Activated T-cell treated with anti-CD3 and anti-CD28 coated beads, Interleukin-2, amount 50 U/mL, for 24 hours (primary cell): ENCODE measurements around the gene CYP17A1.
A peak's percentile ranks its signal among the peaks of the same experiment; 100 is the strongest.
"Not testable (repeated sequence)": the region's sequence is repeated elsewhere in the genome, so short reads cannot be mapped to it uniquely, and the experiment has no call there.

Source experiments
- DNase-seq: peaks from one replicate; pipeline ENCODE4 v3.0.0-alpha.2; 2020
- H3K27ac Mint-ChIP-seq: 2 replicates; pipeline ENCODE4 v1.8.0; 2020; ENCODE audit warnings: mild to moderate bottlenecking, mixed read lengths
- H3K27me3 Mint-ChIP-seq: 2 replicates; pipeline ENCODE4 v1.8.0; 2020; ENCODE audit warnings: mixed read lengths
- H3K36me3 Mint-ChIP-seq: 2 replicates; pipeline ENCODE4 v1.8.0; 2020; ENCODE audit warnings: low read depth, mixed read lengths
- H3K4me1 Mint-ChIP-seq: 2 replicates; pipeline ENCODE4 v1.8.0; 2020; ENCODE audit warnings: low read depth, mixed read lengths
- H3K4me3 Mint-ChIP-seq: 2 replicates; pipeline ENCODE4 v1.8.0; 2020; ENCODE audit warnings: mild to moderate bottlenecking, moderate library complexity, mixed read lengths
- H3K9me3 Mint-ChIP-seq: 2 replicates; pipeline ENCODE4 v1.8.0; 2020; ENCODE audit warnings: mixed read lengths

The CYP17A1 gene

GRCh38 chr10:102824664-102825063 lies 12.5 kb downstream of the CYP17A1 start:
- Mint-ChIP-seq H3K9me3 (no peaks in the 10 kb centered on the region), H3K27me3 (no peaks in the 10 kb centered on the region), H3K4me1 (no peaks in the 10 kb centered on the region), H3K4me3 (no peak overlapping the region), H3K36me3 (no peaks in the 10 kb centered on the region), H3K27ac (no peak overlapping the region)
- no peak for DNase-seq

DNA sequence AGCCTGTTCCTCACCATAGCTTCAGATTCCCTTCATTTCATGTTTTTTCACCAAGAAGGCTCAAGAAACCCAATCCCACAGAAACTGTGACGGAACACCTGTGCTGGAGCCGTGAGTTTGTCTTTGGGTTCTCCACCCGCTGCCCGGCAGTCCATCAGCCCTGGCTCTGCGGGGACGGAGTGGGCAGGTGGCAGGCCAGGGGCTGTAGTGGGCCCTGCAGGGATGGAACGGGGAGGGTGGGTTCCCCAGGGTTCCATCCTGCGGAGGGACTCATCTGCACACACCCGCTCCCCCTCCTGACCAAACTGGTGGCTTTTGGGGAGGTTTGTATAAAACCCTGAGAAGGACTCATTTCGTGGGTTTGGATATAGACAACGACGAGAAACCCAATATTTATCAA lies 15.0 kb downstream of the CYP17A1 start:
- Mint-ChIP-seq H3K9me3 (no peaks in the 10 kb centered on the region), H3K27me3 (no peaks in the 10 kb centered on the region), H3K27ac (no peak overlapping the region), H3K4me1 (no peaks in the 10 kb centered on the region), H3K4me3 (no peak overlapping the region), H3K36me3 (no peaks in the 10 kb centered on the region)
- no peak for DNase-seq

DNA sequence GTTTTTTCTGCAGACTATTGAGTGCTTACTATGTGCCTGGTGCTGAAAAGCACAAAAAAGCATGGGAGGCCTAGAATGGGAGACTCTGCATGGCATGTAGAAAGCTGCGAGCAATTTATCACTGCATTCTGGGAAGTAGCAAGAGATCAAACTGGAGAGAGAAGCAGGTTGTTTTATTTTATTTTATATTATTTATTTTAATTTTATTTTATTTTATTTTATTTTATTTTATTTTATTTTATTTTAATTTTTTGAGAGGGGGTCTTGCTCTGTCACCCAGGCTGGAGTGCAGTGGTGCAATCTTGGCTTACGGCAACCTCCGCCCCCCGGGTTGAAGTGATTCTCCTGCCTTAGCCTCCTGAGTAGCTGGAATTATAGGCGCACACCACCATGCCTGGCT lies 17.2 kb downstream of the CYP17A1 start:
- H3K4me1 Mint-ChIP-seq, H3K27me3 Mint-ChIP-seq, H3K27ac Mint-ChIP-seq, DNase-seq, H3K4me3 Mint-ChIP-seq, H3K9me3 Mint-ChIP-seq: not testable (repeated sequence)
- H3K36me3 Mint-ChIP-seq, result peaks cover 13% of the 10 kb centered on the region

- DNase-seq, result no peak
- Mint-ChIP-seq H3K27ac (no peak overlapping the region), H3K9me3 (no peaks in the 10 kb centered on the region), H3K4me1 (peaks cover 2% of the 10 kb centered on the region), H3K36me3 (peaks cover 22% of the 10 kb centered on the region), H3K27me3 (no peaks in the 10 kb centered on the region), H3K4me3 (no peak overlapping the region)
Observed at GRCh38 chr10:102819054-102819453, 18.2 kb downstream of the CYP17A1 start.

GRCh38 chr10:102817175-102817574 lies 20.0 kb downstream of the CYP17A1 start:
- peaks cover 40% of the 10 kb centered on the region for H3K36me3 Mint-ChIP-seq

GRCh38 chr10:102815790-102816549 lies 21.2 kb downstream of the CYP17A1 start:
- H3K4me3 Mint-ChIP-seq, result no peak overlapping the region

More at GRCh38 chr10:102817175-102817574, 20.0 kb downstream of the CYP17A1 start:
- Mint-ChIP-seq H3K4me1 (peaks cover 6% of the 10 kb centered on the region), H3K27me3 (no peaks in the 10 kb centered on the region), H3K4me3 (no peak overlapping the region), H3K27ac (no peak overlapping the region), H3K9me3 (no peaks in the 10 kb centered on the region)
- no peak for DNase-seq

DNA sequence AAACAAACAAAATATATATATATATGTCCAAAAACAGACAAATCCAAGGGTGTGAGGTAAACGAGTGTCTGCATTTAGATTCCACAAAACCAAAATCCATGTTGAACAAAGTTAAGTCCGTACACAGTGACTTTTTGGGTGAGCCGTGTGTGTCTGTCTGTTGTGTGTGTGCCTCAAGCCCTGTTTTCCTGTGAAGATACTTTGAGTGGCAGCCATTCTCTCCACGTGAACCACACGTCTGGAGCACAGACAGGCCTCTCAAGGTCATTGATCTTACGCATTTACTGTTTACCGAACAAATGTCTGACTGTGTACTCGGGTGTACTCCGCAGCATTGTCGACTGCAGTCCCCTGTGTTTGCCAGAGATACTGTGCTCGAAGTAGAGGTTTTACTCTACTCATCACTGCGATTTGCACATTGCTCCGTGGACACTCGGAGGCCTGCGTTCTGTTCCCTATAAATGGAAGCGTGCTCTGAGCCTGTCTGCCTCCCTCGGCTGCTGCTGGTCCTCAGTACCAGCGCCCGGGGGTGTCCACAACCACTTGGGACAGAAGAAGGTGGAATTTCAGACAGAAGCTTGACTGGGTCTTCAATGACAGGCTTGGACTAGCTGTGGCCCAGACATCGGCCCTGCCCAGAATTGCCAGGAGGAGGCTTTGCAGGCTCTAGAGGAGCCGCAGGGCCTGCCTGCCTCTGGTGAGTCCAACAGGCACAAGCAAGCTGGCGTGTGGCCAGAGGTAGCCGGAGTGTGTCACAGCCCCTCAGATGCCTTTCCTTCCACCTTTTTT lies 22.1 kb downstream of the CYP17A1 start:
- Mint-ChIP-seq H3K9me3 (no peaks in the 10 kb centered on the region), H3K27me3 (no peaks in the 10 kb centered on the region), H3K27ac (peak overlapping the region; percentile 7), H3K4me1 (peaks cover 10% of the 10 kb centered on the region), H3K36me3 (peaks cover 54% of the 10 kb centered on the region), H3K4me3 (no peak overlapping the region)
- DNase-seq, result no peak

More at GRCh38 chr10:102815790-102816549, 21.2 kb downstream of the CYP17A1 start:
- Mint-ChIP-seq H3K36me3 (peaks cover 52% of the 10 kb centered on the region), H3K4me1 (peaks cover 10% of the 10 kb centered on the region), H3K9me3 (no peaks in the 10 kb centered on the region), H3K27ac (peak overlapping the region; percentile 67), H3K27me3 (no peaks in the 10 kb centered on the region)
- DNase-seq, result no peak

DNA sequence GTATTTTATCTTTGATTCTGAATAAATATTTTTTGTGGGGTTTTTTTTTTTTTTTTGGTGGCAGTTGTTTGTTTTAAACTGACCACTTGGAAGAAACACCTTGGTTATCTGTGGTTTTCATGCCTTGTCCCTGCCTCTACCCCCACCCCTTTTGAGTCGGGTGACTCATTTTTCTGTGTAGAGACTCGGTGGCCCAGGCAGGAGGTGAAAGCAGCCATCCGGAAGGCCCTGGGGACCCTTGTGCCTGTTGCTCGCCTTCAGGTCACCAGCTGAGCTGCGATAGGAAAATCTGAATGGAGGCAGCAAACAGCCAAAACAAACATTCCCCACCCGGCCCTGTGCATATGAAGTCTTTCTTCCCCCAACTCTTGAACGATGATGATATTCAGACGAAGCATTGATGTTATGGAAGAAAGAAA lies 22.8 kb downstream of the CYP17A1 start:
- DNase-seq, result no peak
- Mint-ChIP-seq H3K9me3 (no peaks in the 10 kb centered on the region), H3K36me3 (peaks cover 60% of the 10 kb centered on the region), H3K4me3 (no peak overlapping the region), H3K4me1 (peaks cover 10% of the 10 kb centered on the region), H3K27ac (peak overlapping the region; percentile 18), H3K27me3 (no peaks in the 10 kb centered on the region)

DNA sequence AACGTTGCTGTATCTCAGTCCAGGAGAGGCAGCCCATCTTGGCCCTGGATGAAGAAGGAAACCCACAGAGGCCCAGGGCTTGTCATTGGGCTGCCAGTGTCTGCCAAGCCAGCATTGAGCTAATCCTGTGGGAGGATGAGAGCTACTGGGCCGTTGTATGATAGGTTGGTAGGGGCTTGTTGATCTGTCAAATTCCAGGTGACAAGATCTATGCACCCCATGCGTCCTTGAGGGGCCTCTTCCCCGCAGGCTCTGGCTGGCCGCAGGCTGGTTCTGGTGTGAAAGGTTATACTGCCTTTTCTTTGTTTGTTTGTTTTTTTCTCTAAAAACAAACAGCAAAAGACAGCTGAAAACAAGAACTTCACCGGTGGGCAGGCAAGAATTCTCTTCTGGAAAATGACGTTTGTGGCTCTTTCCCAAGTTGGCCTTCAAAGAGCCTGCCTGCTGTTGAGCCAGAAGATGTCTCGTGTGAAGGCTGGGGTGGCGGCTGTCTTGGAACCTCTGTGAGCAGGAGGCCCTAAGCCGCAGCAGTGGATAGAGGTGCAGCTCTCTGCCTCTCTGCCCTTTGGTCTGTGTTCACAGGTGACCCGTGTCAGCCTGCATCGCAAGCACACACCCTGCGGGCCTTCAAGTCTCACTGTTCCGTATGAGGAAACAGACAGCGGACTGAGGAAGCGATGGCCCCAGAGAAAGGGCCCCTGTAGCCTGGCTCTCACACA lies 23.3 kb downstream of the CYP17A1 start:
- Mint-ChIP-seq H3K9me3 (no peaks in the 10 kb centered on the region), H3K27ac (peak overlapping the region; percentile 62), H3K36me3 (peaks cover 61% of the 10 kb centered on the region), H3K27me3 (no peaks in the 10 kb centered on the region), H3K4me3 (no peak overlapping the region), H3K4me1 (peaks cover 10% of the 10 kb centered on the region)
- no peak for DNase-seq

GRCh38 chr10:102813017-102813541 lies 24.1 kb downstream of the CYP17A1 start:
- Mint-ChIP-seq H3K4me3 (no peak overlapping the region), H3K27me3 (no peaks in the 10 kb centered on the region), H3K4me1 (peaks cover 16% of the 10 kb centered on the region), H3K27ac (peak overlapping the region; percentile 62), H3K36me3 (peaks cover 64% of the 10 kb centered on the region), H3K9me3 (no peaks in the 10 kb centered on the region)
- no peak for DNase-seq

- Mint-ChIP-seq H3K27ac (peak overlapping the region; percentile 65), H3K4me1 (peaks cover 16% of the 10 kb centered on the region), H3K36me3 (peaks cover 64% of the 10 kb centered on the region), H3K27me3 (no peaks in the 10 kb centered on the region), H3K4me3 (no peak overlapping the region), H3K9me3 (no peaks in the 10 kb centered on the region)
- no peak for DNase-seq
Observed at GRCh38 chr10:102812231-102812876, 24.9 kb downstream of the CYP17A1 start.

DNA sequence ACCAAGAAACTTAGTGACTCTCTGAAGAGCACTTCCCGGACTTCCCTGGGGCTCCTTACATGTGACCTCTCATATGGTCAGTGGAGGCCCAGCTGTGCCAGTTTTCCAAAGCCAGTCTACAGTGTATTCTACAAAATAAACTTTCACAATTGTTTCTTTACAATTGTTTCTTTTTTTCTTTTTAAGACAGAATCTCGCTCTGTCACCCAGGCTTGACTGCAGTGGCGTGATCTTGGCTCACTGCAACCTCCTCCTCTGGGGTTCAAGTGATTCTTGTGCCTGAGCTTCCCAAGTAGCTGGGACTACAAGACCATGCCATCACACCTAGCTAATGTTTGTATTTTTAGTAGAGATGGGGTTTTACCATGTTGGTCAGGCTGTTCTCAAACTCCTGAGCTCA lies 25.9 kb downstream of the CYP17A1 start:
- no peaks in the 10 kb centered on the region for H3K27me3 Mint-ChIP-seq
- no peak for DNase-seq
- no peak overlapping the region for H3K4me3 Mint-ChIP-seq
- peaks cover 69% of the 10 kb centered on the region for H3K36me3 Mint-ChIP-seq
- H3K4me1 Mint-ChIP-seq, result peaks cover 18% of the 10 kb centered on the region
- peak overlapping the region; percentile 61 for H3K27ac Mint-ChIP-seq
- H3K9me3 Mint-ChIP-seq, result no peaks in the 10 kb centered on the region

DNA sequence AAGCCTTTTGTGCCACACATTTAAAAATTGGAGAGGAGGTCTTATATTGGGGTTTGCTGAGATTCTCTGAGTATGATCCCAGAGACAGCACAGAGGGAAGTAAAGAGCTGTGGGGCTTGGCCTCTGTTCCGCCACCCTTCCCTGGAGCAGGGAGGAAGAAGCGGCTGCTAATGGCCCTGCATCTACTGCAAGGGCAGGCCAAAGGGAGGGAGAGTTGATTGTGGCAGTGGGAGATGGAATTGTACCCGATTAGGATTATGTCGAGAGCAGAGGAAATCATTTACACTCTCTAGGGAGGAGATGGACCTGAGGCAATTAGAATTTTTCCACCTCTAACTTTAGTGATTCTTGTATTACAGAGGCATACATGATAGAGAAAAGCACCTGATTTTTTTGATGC lies 28.8 kb downstream of the CYP17A1 start:
- DNase-seq, result no peak
- Mint-ChIP-seq H3K36me3 (peaks cover 57% of the 10 kb centered on the region), H3K9me3 (peaks cover 2% of the 10 kb centered on the region), H3K27me3 (no peaks in the 10 kb centered on the region), H3K27ac (peak overlapping the region; percentile 15), H3K4me3 (no peak overlapping the region), H3K4me1 (peaks cover 26% of the 10 kb centered on the region)
